ENCODE measurements around the gene LYPD3.

Gene LYPD3

GRCh38 chr19:43430142-43430710, 35.2 kb downstream of the LYPD3 start:
- peak; percentile 42 for TF ChIP-seq CTCF (conservative IDR thresholded peaks at IDR 0.05)
- H3K27ac ChIP-seq, result peak overlapping the region; percentile 100

GRCh38 chr19:43429395-43429794, 36.0 kb downstream of the LYPD3 start:
- peak overlapping the region; percentile 100 for H3K27ac ChIP-seq
- no peak for TF ChIP-seq CTCF (conservative IDR thresholded peaks at IDR 0.05)

- TF ChIP-seq CTCF (conservative IDR thresholded peaks at IDR 0.05), result peak; percentile 84
- peak overlapping the region; percentile 100 for H3K27ac ChIP-seq
Observed at GRCh38 chr19:43425567-43426392, 39.6 kb downstream of the LYPD3 start.

GRCh38 chr19:43423779-43424178, 41.6 kb downstream of the LYPD3 start:
- H3K27ac ChIP-seq, result no peak overlapping the region; the same call in 1 of the 2 replicates
- TF ChIP-seq CTCF (conservative IDR thresholded peaks at IDR 0.05), result no peak

GRCh38 chr19:43422689-43423066, 42.7 kb downstream of the LYPD3 start:
- no peak for TF ChIP-seq CTCF (conservative IDR thresholded peaks at IDR 0.05)
- H3K27ac ChIP-seq, result no peak overlapping the region

- no peak overlapping the region for H3K27ac ChIP-seq
- no peak for TF ChIP-seq CTCF (conservative IDR thresholded peaks at IDR 0.05)
Observed at GRCh38 chr19:43422000-43422688, 43.3 kb downstream of the LYPD3 start.

- no peak for TF ChIP-seq CTCF (conservative IDR thresholded peaks at IDR 0.05)
- H3K27ac ChIP-seq, result no peak overlapping the region
Observed at GRCh38 chr19:43420954-43421353, 44.5 kb downstream of the LYPD3 start.

All from VCaP (cell line).